Daoy (cell line): Measurements from ENCODE around the gene GRHPR. TPM values are rescaled to one million over a fixed set of nuclear protein-coding genes. Genes with fewer than 3 reads are reported as not detected.
A peak's percentile ranks its signal among the peaks of the same experiment; 100 is the strongest.

Source experiments
- DNase-seq: peaks from one replicate; pipeline ENCODE4 v3.0.0-alpha.2; 2015; ENCODE audit warnings: low read depth
- total RNA-seq: library from RNA; depleted of rRNA; stranded (reverse); fragments of >200 nt; shearing (Covaris generic); gene quantifications from 2 replicates; pipeline ENCODE4 v1.2.3, GENCODE V29; 2014; rRNA removed

Gene GRHPR
- total RNA-seq, 1 experiment from 2014 or later: 104 TPM

DNA sequence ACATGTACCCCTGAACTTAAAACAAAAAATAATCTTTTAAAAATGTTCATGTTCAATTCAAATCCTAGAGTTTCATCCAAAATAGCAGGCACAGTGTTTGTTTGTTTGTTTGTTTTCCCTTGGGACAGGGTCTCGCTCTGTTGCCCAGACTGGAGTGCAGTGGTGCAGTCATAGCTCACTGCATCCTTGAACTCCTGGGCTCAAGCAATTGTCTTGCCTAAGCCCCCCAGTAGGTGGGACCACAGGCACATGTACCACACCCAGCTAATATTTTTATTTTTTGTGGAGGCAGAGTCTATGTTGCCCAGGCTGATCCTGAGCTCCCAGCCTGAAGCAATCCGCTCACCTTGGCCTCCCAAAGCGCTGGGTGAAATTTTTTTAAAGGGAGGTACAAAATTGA lies 58.3 kb downstream of the GRHPR start:
- no peak for DNase-seq

DNA sequence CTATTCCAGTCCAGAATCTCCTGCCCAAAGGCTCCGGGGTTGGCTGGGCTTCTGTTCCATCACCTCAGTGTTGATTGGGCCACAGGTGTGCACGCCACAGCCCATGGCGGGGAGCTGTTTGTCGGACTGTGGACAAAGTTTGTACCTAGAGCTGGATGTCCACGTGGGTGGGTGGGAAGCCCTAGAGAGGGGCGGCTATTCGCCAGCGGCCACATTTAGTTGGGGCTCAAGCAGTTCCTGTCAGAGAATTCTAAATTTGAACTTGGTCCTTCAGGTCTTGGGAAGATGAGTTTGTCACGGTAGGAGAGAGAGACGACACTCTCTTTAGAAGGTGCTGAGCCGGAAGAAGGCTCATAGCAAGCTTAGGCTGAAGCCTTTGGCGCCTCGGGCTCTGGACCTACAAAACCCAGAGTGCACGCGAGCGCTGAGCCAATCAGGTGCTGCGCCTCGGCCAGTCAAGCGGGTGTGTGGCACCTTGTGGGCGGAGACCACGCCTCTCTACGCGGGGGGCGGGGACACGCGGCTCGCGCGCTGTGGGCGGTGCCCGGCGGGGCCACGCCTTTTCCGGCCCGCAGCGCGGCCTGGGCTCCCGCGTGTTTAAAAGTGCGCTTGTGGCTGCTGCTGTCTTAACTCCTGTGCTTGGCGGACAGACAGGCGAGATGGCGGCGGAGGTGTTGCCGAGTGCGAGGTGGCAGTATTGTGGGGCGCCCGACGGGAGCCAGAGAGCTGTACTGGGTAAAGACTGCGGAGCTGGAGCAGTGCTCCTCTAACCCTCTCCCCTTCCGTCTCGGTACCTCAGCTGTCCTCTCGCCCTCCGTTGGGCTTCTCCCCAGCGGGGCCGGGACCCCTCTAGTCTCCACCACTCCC lies 63.1 kb downstream of the GRHPR start, which contains the start of gene POLR1E:
Gene POLR1E (plus strand): TSS at position 560 of the 867 bp plus-strand sequence. CDS start 100 bp downstream, at position 660.
- DNase-seq: peak; percentile 99

DNA sequence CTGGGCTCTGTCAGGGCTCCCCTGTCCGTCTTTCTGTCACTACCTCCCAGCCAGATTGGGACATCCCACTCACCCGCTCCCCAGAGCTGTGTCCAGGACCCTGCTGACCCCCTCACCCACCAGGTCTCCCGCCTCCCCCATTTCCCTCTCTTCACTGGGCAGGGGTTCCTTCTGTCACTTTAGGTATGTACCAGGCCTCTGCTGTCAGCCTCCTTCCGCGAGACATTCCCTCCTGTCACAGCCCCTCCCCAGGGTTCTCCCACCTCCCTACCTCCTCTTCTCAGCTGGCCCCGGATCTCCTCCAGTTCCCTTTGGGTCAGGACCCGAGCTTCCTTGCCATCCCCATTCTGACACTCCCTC lies 63.7 kb downstream of the GRHPR start:
- no peak for DNase-seq

Other genes starting within 250 kb of the GRHPR start
- gene ZBTB5, start 42.8 kb downstream of the GRHPR start, total RNA-seq: 9.8 and 12.7 TPM in 2 replicates
- gene POLR1E, start 63.3 kb downstream of the GRHPR start, total RNA-seq: 91.7 and 107 TPM in 2 replicates
- 4.9 and 7.0 TPM in 2 replicates for gene FBXO10, start 153.7 kb downstream of the GRHPR start, total RNA-seq
- gene TOMM5, start 169.9 kb downstream of the GRHPR start, total RNA-seq: 512 and 562 TPM in 2 replicates
- gene FRMPD1, start 228.3 kb downstream of the GRHPR start, total RNA-seq: 0.03 and 0.06 TPM in 2 replicates